T47D (cell line): ENCODE measurements around the gene TMEM165.

Experiments
- DNase-seq, 2 experiments: peaks; one replicate each; pipeline versions ENCODE4 v3.0.0 to v3.0.0-alpha.2; 2011 to 2012; ENCODE audit warnings: low read depth in 1 of 2, low spot score in 1 of 2
- JUND ChIP-seq: IDR thresholded peaks from 2 replicates; pipeline ENCODE4 v1.6.1; 2012; ENCODE audit warnings: low read depth
- in situ Hi-C: cut with HindIII; loops from 2 replicates; pipeline ENCODE4 v1.10.0; 2016; ENCODE audit warnings: low sequenced_read_pairs, low pct_unique_long_range_greater_than_20kb

TMEM165 gene

DNA sequence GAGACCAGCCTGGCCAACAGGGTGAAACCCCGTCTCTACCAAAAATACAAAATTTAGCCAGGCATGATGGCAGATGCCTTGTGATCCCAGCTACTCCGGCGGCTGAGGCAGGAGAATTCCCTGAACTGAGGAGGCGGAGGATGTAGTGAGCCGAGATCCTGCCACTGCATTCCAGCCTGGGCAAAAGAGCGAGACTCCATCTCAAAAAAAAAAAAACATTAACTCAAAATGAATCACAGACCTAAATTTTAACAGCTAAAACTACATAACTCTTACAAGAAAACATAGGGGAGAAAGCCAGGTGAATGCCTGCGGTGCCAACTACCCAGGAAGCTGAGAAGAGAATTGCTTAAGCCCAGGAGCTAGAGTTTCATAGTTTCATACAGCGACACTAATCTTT, 54.8 kb downstream of the TMEM165 start:
- TF ChIP-seq JUND = no peak
- in situ Hi-C loops = no loop called here

DNA sequence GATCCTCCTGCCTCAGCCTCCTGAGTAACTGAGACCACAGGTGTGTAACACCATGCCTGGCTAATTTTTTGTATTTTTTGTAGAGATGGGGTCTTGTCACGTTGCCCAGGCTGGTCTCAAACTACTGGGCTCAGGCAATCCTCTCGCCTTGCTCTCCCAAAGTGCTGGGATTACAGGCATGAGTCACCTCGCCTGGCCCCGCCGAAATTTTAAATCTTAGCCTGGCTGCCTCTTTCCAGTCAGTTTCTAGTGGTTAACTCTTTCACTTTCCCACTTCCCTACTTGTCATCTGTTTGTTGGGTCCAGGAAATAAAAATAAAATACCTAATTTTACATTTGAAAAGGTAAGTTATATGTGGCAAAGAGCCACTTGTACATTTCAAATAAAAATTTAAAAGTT, 62.4 kb downstream of the TMEM165 start:
- in situ Hi-C loops = no loop called here
- DNase-seq = no peak
- TF ChIP-seq JUND = no peak

More for the DNA sequence above, 54.8 kb downstream of the TMEM165 start:
- DNase-seq = no peak

DNA sequence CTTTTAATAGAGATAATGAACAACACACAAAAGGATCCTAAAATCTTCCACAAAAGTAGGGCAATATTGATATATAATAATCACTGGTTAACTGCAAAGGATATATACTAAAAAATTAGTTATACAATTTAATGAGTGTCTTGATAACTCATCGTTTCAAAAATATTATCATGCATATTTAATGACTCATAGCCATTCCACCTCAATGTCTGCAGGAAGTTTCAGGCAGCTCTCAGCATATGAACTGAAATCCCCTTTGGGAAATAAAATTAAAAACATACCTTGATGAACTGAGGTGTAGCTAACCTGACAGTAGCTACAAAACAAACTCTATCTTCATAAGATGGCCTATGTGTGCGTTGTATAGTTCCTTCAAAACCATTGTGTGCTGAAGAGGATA, 62.9 kb downstream of the TMEM165 start:
- in situ Hi-C loops = no loop called here
- no peak for DNase-seq
- TF ChIP-seq JUND = no peak

DNA sequence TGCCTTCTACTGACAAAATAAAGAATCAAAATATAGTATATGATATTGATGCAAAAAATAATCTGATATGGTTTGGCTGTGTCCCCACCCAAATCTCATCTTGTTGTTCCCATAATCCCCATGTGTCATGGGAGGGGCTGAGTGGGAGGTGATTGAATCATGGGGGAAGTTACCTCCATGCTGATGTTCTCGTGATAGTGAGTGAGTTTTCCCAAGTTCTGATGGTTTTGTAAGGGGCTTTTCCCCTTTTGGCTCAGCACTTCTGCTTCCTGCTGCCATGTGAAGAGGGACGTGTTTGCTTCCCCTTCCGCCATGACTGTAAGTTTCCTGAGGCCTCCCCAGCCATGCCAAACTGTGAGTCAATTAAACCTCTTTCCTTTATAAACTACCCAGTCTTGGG, 70.2 kb downstream of the TMEM165 start:
- in situ Hi-C loops = no loop called here
- no peak for DNase-seq
- TF ChIP-seq JUND = no peak

DNA sequence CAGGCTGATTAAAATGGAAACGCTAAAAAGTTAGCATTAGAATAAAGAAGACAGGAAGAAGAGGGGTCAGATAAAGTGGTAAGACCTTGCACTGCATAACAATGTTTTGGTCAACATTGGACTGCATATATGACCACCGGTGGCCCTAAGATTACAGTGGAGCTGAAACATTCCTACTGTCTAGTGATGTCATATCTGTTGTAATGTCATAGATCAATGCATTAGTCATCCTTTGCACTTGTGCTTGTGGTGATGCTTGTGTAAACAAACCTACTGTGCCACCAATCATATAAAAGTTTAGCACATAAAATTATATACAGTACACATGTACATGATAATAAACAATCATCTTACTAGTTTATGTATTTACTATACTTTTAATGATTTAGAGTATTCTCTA, 73.0 kb downstream of the TMEM165 start:
- DNase-seq = peak in 1 of 2 experiments; percentile 0
- TF ChIP-seq JUND = no peak
- in situ Hi-C loops = no loop called here

DNA sequence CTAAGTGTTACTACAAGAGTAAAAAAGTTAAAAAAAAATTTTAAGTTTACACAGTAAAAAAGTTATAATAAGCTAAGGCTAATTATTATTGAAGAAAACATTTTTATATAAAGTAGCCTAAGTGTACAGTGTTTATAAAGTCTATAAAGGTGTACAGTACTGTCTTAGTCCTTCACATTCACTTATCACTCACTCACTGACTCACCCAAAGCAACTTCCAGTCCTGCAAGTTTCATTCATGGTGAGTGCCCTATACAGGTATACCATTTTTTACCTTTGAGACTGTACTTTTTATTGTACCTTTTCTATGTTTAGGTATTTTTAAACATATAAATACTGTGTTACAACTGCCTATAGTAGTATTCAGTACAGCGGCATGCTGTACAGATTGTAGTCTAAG, 74.2 kb downstream of the TMEM165 start:
- in situ Hi-C loops = no loop called here
- no peak for DNase-seq
- TF ChIP-seq JUND = no peak
